GM10266 (cell line): ENCODE measurements around the gene MBOAT1.

ENCODE experiments used
- DNase-seq: peaks from one replicate; pipeline ENCODE4 v3.0.0; 2012; ENCODE audit errors: extremely low spot score
- TF ChIP-seq, protein P1 (sequence below): IDR thresholded peaks from 2 replicates; pipeline ENCODE4 v1.5.1; 2012; ENCODE audit warnings: mild to moderate bottlenecking, low read depth; ENCODE audit not compliant: control insufficient read depth, insufficient read depth; ENCODE audit errors: missing control alignments

Gene MBOAT1

DNA sequence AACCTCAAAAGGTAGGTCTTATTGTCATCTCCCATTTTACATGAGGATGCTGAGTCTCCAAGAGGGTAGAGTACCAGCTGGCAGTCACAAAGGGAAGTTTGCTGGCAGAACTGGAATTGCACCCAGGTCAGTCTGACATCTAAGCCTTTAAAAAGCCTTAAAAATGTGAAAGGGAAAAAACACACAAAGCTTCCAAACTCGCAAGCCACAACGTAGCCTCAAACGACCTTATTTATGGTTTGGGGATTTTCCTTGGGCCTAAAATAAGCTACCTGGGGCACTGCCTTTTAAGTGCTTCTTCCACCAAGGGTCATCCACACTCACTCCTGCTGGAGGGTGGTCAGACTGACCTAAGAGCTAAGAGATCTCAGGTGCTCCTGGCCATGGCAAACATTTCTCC lies 2.1 kb downstream of the MBOAT1 start:
- TF ChIP-seq, protein P1, sequence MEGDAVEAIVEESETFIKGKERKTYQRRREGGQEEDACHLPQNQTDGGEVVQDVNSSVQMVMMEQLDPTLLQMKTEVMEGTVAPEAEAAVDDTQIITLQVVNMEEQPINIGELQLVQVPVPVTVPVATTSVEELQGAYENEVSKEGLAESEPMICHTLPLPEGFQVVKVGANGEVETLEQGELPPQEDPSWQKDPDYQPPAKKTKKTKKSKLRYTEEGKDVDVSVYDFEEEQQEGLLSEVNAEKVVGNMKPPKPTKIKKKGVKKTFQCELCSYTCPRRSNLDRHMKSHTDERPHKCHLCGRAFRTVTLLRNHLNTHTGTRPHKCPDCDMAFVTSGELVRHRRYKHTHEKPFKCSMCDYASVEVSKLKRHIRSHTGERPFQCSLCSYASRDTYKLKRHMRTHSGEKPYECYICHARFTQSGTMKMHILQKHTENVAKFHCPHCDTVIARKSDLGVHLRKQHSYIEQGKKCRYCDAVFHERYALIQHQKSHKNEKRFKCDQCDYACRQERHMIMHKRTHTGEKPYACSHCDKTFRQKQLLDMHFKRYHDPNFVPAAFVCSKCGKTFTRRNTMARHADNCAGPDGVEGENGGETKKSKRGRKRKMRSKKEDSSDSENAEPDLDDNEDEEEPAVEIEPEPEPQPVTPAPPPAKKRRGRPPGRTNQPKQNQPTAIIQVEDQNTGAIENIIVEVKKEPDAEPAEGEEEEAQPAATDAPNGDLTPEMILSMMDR, result no peak
- no peak for DNase-seq

DNA sequence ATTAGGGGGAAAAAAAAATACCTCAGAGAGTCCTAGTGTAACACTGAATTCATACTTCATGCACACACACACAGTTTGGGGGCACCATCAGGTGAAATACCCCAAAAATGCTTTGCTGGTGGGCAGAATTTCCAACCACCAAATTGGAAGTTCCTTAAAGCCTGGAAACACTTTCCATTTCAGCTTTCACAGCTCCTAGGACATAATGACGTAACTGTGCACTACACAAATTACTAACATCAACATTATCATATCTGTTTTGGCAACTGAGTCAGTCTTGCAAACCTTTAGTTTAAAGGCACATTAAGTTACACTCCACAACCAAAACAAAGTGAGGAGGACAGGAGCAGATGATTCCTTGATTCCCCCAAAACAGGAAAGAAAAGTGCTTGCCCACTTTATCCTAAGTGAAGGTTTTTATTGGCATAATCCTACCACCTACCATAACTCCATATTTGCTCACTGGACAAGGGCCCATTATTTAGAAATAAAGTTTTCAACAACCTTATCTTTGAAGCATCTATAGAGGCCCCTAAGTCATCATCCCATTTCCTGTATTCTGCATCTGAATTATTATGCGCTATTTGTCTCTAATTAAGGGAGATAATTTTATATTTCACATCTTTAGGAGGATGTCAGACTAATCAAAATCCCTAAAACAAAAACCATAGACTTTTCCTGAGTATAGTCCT lies 3.4 kb downstream of the MBOAT1 start:
- TF ChIP-seq, protein P1, result no peak
- DNase-seq, result no peak

DNA sequence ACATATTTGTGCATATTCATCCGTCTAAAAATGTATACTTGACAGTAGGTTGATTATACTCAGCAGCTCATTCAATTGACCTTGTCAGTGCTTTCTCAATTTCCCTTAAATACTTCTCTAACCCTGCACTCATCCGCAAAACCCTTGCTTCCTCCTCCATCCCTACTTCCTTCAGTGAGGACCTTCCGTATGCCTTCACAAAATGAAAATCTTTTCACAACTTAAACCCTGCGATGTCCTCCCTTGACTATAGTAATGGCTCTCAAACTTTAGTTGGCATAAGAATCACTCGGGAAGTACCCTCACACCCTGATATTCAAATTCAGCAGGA lies 5.2 kb downstream of the MBOAT1 start:
- TF ChIP-seq, protein P1, result no peak
- DNase-seq, result no peak

DNA sequence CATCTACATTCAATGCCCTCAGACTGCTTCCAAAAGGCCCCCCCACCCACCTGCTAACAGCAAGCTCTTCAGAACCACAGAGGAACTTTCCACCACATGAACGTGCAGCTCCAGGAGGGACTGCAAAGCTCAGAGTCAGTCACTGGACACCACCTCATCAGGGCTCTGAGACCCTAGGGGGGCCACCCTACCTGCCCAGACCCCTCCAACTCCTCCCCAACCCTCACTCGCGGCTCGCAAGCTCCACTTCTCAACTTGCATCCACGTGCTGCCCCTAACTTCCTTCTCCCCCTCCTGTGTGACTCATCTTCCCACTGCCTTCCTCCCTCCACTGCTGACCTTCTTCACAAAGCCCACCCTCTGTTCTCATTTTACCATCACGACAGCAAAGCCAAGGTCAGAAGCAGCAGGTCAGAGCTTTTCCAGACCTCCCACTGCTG lies 6.5 kb downstream of the MBOAT1 start:
- TF ChIP-seq, protein P1, result no peak
- DNase-seq, result no peak

DNA sequence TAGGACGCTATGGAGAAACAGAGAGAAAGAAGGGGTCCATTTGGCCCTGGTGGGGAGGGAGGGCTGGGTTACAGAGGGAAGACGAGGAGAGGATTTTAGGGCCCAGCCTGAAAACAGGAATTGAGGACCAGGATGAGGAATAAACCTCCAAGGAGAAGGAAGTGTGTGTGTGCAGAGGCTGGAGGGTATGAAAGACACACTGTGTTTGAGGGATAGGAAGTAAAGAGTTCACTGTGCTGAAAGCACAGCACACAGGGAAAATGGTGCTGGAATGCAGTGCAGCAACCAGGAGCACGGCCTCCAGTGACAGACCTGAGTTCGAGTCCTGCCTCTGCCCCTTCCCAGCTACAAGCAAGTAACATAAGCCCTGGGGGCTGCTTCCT lies 7.8 kb downstream of the MBOAT1 start:
- DNase-seq, result no peak
- TF ChIP-seq, protein P1, result no peak

DNA sequence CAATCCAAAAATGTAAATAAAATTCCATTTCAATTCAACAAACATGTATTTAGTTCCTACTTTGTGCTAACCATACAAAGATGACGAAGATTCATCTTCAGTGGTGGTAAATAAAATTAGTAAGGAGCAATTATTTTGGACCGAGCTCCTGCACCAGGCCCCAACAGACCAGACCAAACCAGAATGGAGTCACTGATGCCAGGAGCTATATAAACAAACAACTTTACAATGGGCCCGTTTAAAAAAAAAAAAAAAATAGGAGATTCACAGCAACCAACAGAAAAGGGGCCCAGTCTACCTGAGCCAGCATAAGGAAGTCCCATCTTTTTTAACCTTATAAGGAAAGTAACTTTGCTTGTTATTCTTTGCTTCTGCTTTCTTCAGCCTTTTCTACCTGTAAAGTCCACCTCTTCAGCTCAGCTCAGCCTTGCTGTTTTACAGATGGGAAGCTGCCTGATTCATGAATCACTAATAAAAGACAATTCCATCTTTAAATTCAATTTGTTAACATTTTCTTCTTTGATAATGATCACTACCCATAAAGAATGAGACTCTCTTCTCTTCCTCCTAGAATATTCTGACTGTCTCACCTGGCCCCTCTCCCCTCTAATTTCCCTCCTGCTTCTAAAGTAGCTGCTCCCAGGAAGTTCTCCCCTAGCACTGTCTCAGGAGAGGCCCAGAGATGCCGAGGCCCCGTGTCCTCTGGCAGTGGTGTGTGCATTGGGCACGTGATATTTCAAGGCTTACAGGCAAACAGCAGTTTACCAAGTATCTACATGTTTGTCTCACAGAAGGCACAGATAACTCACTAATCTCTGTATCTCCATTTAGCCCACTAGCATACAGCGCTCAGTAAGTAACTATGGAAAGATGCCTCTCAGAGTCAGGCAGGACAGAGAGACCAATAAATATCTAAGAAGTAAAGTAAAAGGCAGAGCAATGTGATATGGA lies 8.4 kb downstream of the MBOAT1 start:
- TF ChIP-seq, protein P1, result no peak
- no peak for DNase-seq
